Testis (tissue), 2 donors: ENCODE measurements around the gene NPR1.

ENCODE experiments used
- CTCF ChIP-seq, 3 experiments: fragments of 450-650 bp in 2 of 3; fragments of 200-600 bp in 1 of 3; sonication (generic) in 1 of 3; IDR thresholded peaks; one replicate each; pipeline ENCODE4 v1.5.1; 2016 to 2019; ENCODE audit warnings: antibody characterized with exemption in 3 of 3, mild to moderate bottlenecking in 2 of 3, moderate library complexity in 1 of 3
- POLR2A ChIP-seq: fragments of 450-650 bp; IDR thresholded peaks from one replicate; pipeline ENCODE4 v1.6.1; 2017; ENCODE audit warnings: antibody characterized with exemption, mild to moderate bottlenecking, moderate library complexity

DNA sequence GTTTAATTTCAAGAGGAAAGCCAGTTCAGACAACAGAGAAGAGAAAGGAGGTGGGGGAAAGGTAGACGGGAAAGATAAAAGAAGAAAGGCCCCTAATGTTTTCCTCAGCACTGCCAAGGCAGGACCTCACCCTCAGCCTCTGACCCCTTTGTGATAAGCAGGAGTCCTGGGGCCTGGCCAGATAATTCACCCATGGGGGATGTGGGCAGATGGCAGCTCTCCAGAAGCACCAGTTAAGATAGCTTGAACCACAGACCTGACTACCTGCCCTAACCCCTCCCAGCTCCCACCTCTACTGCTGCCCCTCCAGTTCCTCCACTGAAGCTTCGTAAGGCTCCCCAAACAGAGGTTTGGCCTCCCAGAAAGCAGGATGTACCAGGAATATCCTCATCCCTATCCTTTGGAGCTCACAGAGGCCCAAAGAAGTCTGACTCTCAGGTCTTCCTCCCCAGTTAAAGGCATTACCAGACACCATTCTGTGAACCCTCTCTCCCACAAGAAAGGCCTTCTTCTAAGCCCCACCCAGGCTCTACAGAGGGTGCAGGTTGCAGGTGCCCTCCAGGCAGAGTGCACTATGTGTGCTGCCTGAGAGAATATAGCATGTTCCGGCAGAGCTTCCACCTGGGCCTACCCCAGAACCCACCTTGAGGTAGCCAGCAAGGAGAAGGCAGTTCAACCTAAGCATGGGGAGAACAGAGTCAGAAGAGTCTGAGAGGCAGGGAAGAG lies 29.2 kb upstream of the NPR1 start:
- TF ChIP-seq CTCF (IDR thresholded peaks at IDR 0.05) (no peak), POLR2A (no peak)
